ENCODE results near the gene CAMTA1.

- no peak for TF ChIP-seq POLR2A (IDR thresholded peaks at IDR 0.05; ENCODE audit: low read length)
- TF ChIP-seq GATA1 (IDR thresholded peaks at IDR 0.05; ENCODE audit: low read depth, low read length), result no peak
Measured at GRCh38 chr1:7675431-7676273, 890.4 kb downstream of the CAMTA1 start.

Measured in erythroblast (primary cell).